ENCODE results near the gene ARID1B.

- no peak for TF ChIP-seq CTCF (IDR thresholded peaks at IDR 0.05 in 2 of 3, conservative IDR thresholded peaks at IDR 0.05 in 1 of 3; ENCODE audit: control insufficient read depth in 2 of 3, extremely low read depth in 1 of 3, insufficient read depth in 1 of 3, low read depth in 3 of 3, low read length in 3 of 3)
- TF ChIP-seq POLR2A (IDR thresholded peaks at IDR 0.05; ENCODE audit: low read depth, low read length) = no peak
- TF ChIP-seq, protein P1, sequence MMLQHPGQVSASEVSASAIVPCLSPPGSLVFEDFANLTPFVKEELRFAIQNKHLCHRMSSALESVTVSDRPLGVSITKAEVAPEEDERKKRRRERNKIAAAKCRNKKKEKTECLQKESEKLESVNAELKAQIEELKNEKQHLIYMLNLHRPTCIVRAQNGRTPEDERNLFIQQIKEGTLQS (IDR thresholded peaks at IDR 0.05; ENCODE audit: borderline replicate concordance, extremely low read depth, low read depth, low read length) = no peak
- TF ChIP-seq BHLHE40 (IDR thresholded peaks at IDR 0.05; ENCODE audit: borderline replicate concordance in 1 of 2, low read depth in 2 of 2, low read length in 1 of 2) = no peak
- no peak for TF ChIP-seq POLR2AphosphoS5 (IDR thresholded peaks at IDR 0.05; ENCODE audit: low read length)
- TF ChIP-seq SRF (IDR thresholded peaks at IDR 0.05; ENCODE audit: low read depth in 2 of 2, low read length in 2 of 2) = no peak
- no peak for TF ChIP-seq PML (IDR thresholded peaks at IDR 0.05; ENCODE audit: low read length)
- no peak for TF ChIP-seq EZH2 (IDR thresholded peaks at IDR 0.05; ENCODE audit: borderline replicate concordance, control insufficient read depth, low read depth, low read length)
- TF ChIP-seq RAD21 (IDR thresholded peaks at IDR 0.05; ENCODE audit: insufficient read depth, low read depth, low read length) = no peak
- TF ChIP-seq MXI1 (IDR thresholded peaks at IDR 0.05; ENCODE audit: low read depth, low read length) = no peak
- no peak for TF ChIP-seq EGR1 (IDR thresholded peaks at IDR 0.05; ENCODE audit: borderline replicate concordance in 1 of 2, low read depth in 2 of 2, low read length in 2 of 2)
Measured at GRCh38 chr6:156928126-156928525, 150.9 kb downstream of the ARID1B start.

Measured in GM12878 (cell line).